SJSA1 (cell line): Measurements from ENCODE around the gene GPAT3. TPM values are rescaled to one million over a fixed set of nuclear protein-coding genes. Genes with fewer than 3 reads are reported as not detected.
A peak's percentile ranks its signal among the peaks of the same experiment; 100 is the strongest.
"Not testable (repeated sequence)": the region's sequence is repeated elsewhere in the genome, so short reads cannot be mapped to it uniquely, and the experiment has no call there.

Experiments used
- DNase-seq, 2 experiments: peaks; one replicate each; pipeline ENCODE4 v3.0.0-alpha.2; 2015 to 2020; ENCODE audit warnings: low spot score in 2 of 2, low read depth in 1 of 2
- H3K27ac ChIP-seq: fragments of 250-450 bp; sonication (Bioruptor Pico); 2 replicates; pipeline ENCODE4 v1.5.1; 2020; ENCODE audit warnings: mild to moderate bottlenecking, moderate library complexity
- H3K27me3 ChIP-seq: fragments of 250-450 bp; sonication (Bioruptor Pico); replicated peaks from 2 replicates; pipeline ENCODE4 v1.5.1; 2020; ENCODE audit warnings: mild to moderate bottlenecking, moderate library complexity
- H3K36me3 ChIP-seq: fragments of 250-450 bp; sonication (Bioruptor Pico); 2 replicates; pipeline ENCODE4 v1.5.1; 2020; ENCODE audit warnings: mild to moderate bottlenecking
- H3K4me1 ChIP-seq: fragments of 250-450 bp; sonication (Bioruptor Pico); replicated peaks from 2 replicates; pipeline ENCODE4 v1.6.1; 2021; ENCODE audit warnings: mild to moderate bottlenecking
- H3K4me3 ChIP-seq: fragments of 250-450 bp; sonication (Bioruptor Pico); 2 replicates; pipeline ENCODE4 v1.5.1; 2020; ENCODE audit warnings: mild to moderate bottlenecking
- H3K9me3 ChIP-seq: fragments of 250-450 bp; sonication (Bioruptor Pico); replicated peaks from 2 replicates; pipeline ENCODE4 v1.5.1; 2020; ENCODE audit warnings: mild to moderate bottlenecking
- total RNA-seq: library from RNA; depleted of rRNA; stranded (reverse); fragments of >200 nt; shearing (Covaris generic); gene quantifications from 2 replicates; pipeline ENCODE4 v1.2.3, GENCODE V29; 2014; rRNA removed

Gene GPAT3
- 7.0 and 8.9 TPM in 2 replicates for total RNA-seq

- H3K4me1 ChIP-seq, result peaks cover 16% of the 10 kb centered on the region
- peak; percentile 73 to 78 for DNase-seq
- no peaks in the 10 kb centered on the region for H3K27me3 ChIP-seq
- no peaks in the 10 kb centered on the region for H3K9me3 ChIP-seq
- H3K36me3 ChIP-seq, result no peaks in the 10 kb centered on the region
- H3K27ac ChIP-seq, result no peak within 1 kb of the TSS
- peak within 1 kb of the TSS; percentile 57 for H3K4me3 ChIP-seq
These were observed at the start of gene GPAT3 for GRCh38 chr4:83535520-83536361. Gene GPAT3, plus strand, starts transcription at chr4:83536108. Its CDS starts 515 bp downstream, at chr4:83536623.

- no peak for DNase-seq
- Histone ChIP-seq H3K27ac (no peak overlapping the region), H3K4me1 (peaks cover 21% of the 10 kb centered on the region), H3K9me3 (no peaks in the 10 kb centered on the region), H3K4me3 (no peak overlapping the region), H3K36me3 (0 out of 2 replicates have a peak, but pooled peaks cover 4% of the 10 kb centered on the region), H3K27me3 (no peaks in the 10 kb centered on the region)
These were observed 49.3 kb upstream of the GPAT3 start for GRCh38 chr4:83486457-83487129.

DNA sequence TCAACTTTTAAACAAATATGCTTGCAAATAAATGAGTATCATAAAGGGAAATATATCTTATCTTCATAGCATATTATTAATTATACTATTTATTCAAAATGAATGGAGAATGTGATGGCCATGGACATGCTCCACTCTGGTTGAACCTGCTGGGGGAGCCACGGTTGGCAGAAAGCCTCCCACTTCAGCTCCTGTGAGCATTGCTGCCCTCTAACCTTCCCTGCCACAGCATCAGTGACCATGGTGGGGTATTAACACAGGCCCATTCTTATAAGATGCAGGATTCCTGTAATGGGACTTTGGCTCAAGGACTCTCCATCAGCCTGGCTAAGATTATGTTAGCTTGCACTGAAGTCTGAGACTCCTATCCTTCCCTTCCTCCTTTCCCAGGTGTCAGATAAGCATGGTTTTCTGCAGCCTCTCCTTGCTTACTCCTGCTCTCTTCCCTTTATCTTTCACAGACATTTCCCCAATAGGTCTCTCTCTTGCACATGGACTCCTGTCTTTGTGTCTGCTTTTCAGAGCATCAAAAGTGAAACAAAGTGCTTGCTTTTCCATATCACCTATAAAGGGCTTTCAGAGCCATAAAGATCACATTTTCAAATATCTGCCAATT lies 46.1 kb upstream of the GPAT3 start:
- no peak overlapping the region for H3K27ac ChIP-seq
- H3K27me3 ChIP-seq, result no peaks in the 10 kb centered on the region
- no peak overlapping the region for H3K4me3 ChIP-seq
- H3K36me3 ChIP-seq, result 0 out of 2 replicates have a peak, but pooled peaks cover under 1% of the 10 kb centered on the region
- peaks cover 16% of the 10 kb centered on the region for H3K4me1 ChIP-seq
- no peaks in the 10 kb centered on the region for H3K9me3 ChIP-seq
- DNase-seq, result no peak

DNA sequence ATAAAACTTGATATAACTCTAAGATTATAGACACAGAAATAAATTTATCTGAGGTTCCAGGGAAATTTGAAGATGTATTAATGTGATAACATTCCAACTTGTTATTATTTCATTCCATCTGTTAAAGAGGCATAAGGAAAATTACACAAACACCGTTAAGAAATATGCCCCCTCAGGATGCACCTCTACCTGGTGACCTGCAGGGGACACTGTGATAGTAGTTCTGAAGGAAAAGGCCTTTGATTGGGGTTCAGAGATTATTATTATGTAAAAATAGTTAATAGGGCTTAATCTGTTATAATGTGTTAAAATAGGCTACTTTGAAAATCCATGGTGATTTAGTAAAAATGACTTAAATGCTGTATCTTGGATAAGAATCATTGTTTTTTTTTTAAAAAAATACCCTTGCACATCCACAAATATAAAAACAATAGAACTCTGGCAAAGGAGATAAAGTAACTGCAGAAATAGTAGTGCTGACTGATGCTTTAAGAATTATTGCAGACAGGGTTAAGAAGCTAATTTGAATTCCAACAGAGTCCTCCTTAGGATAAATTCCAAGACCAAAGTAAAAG lies 44.9 kb upstream of the GPAT3 start:
- H3K27ac ChIP-seq, result no peak overlapping the region
- H3K27me3 ChIP-seq, result no peaks in the 10 kb centered on the region
- peak in 1 of 2 experiments; percentile 32 for DNase-seq
- no peaks in the 10 kb centered on the region for H3K36me3 ChIP-seq
- no peaks in the 10 kb centered on the region for H3K9me3 ChIP-seq
- peaks cover 9% of the 10 kb centered on the region for H3K4me1 ChIP-seq
- no peak overlapping the region for H3K4me3 ChIP-seq

DNA sequence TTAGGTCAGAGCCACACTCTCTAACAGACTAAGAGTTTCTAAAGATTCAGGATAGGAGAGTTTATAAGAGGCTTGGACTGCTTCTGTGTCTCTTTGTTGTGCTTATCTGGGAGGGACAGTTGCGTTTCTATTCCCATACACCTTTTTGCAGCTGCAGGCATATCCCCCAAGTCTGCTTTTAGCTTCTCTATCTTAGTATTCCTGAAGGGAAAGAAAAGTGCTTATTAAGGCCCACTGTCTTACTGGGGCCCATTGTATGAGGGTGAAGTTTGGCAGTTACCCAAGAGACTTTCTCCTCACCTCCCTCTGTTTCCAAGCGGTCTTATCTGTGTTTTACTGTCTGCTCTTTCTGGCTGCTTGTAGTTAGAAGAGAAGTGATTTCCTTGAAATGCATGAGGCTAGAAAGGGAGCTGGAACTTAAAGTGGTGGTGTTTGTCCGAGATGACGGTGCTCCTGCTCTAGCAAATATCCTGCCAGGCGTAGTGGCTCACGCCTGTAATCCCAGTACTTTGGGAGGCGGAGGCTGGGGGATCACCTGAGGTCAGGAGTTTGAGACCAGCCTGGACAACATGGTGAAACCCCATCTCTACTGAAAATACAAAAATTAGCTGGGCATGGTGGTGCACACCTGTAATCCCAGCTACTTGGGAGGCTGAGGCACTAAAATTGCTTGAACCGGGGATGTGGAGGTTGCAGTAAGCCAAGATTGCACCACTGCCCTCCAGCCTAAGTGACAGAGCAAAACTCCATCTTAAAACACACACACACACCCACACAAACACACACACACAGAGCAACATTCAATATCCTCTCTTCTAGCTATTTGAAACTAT lies 39.6 kb upstream of the GPAT3 start:
- DNase-seq, H3K4me3 ChIP-seq, H3K27ac ChIP-seq, H3K9me3 ChIP-seq, H3K4me1 ChIP-seq, H3K36me3 ChIP-seq, H3K27me3 ChIP-seq: not testable (repeated sequence)

DNA sequence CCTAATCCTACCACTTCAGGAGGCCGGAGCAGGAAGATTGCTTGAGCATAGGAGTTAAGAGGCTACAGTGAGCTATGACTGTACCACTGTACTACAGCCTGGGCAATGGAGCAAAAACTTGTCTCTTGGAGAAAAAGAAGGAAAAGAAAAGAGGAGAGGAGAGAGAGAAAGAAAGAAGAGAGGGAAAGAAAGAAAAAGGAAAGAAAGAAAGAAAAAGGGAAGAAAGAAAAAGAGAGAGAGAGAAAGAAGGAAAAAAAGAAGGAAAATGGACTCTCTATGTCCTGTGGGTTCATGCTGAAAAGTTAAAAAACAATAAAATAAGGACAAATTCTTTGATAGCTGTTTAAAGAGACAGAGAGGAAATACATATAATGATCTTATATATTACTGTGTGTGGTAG lies 37.7 kb upstream of the GPAT3 start:
- Histone ChIP-seq H3K27me3 (no peaks in the 10 kb centered on the region), H3K36me3 (no peaks in the 10 kb centered on the region), H3K9me3 (no peaks in the 10 kb centered on the region), H3K4me1 (no peaks in the 10 kb centered on the region), H3K4me3 (no peak overlapping the region), H3K27ac (no peak overlapping the region)
- DNase-seq, result no peak

DNA sequence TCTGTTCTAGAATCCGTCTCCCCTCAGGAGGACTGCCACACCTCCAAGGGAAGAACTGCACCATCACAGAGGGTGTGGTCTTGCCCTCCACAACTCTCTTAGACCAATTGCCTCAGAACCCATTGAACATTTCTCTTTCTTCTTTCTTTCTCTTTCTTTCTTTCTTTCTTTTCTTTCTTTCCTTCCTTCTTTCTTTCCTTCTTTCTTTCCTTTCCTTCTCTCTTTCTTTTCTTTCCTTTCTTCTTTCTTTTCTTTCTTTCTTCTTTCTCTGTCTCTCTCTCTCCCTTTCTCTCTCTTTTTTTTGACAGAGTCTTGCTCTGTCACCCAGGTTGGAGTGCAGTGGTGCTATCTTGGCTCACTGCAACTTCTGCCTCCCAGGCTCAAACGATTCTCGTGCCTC lies 34.2 kb upstream of the GPAT3 start:
- not testable (repeated sequence) for DNase-seq, H3K36me3 ChIP-seq, H3K9me3 ChIP-seq

DNA sequence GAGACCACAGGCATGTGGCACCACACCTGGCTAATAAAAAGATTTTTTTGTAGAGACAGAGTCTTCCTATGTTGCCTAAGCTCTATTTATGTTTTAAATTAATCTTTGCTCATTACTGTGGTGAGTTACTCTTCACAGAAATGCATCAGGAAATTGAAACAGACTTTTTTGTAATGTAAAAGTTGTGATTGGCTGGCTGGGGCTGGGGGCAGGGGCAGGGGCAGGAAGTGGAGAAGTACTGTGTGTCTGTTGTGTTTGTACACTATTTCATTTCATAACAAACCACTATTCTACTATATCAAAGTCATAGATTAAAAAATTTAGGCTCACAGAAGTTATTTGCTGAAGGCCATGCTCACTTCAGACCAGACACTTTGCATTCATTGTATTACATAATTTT lies 31.9 kb upstream of the GPAT3 start:
- Histone ChIP-seq H3K9me3 (no peaks in the 10 kb centered on the region), H3K4me3 (no peak overlapping the region), H3K27ac (no peak overlapping the region), H3K4me1 (no peaks in the 10 kb centered on the region), H3K36me3 (no peaks in the 10 kb centered on the region), H3K27me3 (no peaks in the 10 kb centered on the region)
- no peak for DNase-seq

More for the DNA sequence above, 34.2 kb upstream of the GPAT3 start:
- not testable (repeated sequence) for H3K27ac ChIP-seq, H3K4me3 ChIP-seq, H3K4me1 ChIP-seq, H3K27me3 ChIP-seq

GRCh38 chr4:83504503-83504902 lies 31.4 kb upstream of the GPAT3 start:
- DNase-seq, result no peak
- H3K4me1 ChIP-seq, result no peaks in the 10 kb centered on the region
- no peaks in the 10 kb centered on the region for H3K27me3 ChIP-seq
- H3K4me3 ChIP-seq, result no peak overlapping the region
- H3K9me3 ChIP-seq, result no peaks in the 10 kb centered on the region
- H3K36me3 ChIP-seq, result no peaks in the 10 kb centered on the region
- no peak overlapping the region for H3K27ac ChIP-seq

DNA sequence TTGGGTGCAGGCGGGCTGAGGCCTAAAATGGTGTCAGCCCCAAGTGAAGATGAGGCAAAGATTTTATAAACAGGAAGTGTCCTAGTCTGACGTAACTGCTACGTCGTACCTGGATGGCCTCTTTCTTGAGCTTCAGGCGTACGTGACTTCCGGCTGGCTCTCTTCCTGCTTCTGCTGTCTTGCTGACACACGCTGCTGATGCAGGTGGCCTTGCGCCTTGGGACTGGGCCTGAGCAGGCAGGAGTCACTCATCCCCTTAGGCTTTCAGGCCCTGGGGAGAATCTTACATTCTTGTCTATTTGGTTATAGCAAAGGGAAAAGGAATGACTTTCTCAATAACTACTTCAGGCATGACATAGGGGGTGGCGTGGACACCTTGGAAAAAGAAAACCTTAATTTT lies 30.9 kb upstream of the GPAT3 start:
- no peaks in the 10 kb centered on the region for H3K36me3 ChIP-seq
- H3K4me3 ChIP-seq, result no peak overlapping the region
- no peak overlapping the region for H3K27ac ChIP-seq
- no peaks in the 10 kb centered on the region for H3K27me3 ChIP-seq
- no peaks in the 10 kb centered on the region for H3K9me3 ChIP-seq
- DNase-seq, result no peak
- H3K4me1 ChIP-seq, result no peaks in the 10 kb centered on the region

- peak; percentile 22 to 56 for DNase-seq
- not testable (repeated sequence) for H3K4me3 ChIP-seq, H3K9me3 ChIP-seq, H3K27ac ChIP-seq, H3K27me3 ChIP-seq, H3K4me1 ChIP-seq, H3K36me3 ChIP-seq
These were observed 26.7 kb upstream of the GPAT3 start for GRCh38 chr4:83509156-83509585.

DNA sequence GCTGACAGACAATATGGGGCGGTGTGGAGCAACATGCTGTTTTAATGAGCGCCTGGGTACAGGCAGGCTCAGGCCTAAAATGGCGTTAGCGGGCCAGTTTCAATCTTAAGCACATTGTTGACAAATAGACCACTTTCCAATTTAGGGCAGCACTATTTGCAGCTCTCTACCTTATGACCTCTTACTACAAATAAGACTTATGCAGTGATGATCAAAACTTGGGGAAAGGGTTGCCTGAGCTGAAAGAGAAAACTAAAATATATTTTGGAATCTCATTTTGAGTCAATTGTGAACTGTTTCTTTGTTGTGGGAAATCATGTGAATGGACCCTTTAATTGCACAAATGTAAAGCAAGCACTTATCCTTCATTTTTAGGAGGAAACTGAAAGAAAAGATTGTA lies 25.5 kb upstream of the GPAT3 start:
- Histone ChIP-seq H3K4me1 (no peaks in the 10 kb centered on the region), H3K9me3 (no peaks in the 10 kb centered on the region), H3K27ac (no peak overlapping the region), H3K27me3 (no peaks in the 10 kb centered on the region), H3K36me3 (no peaks in the 10 kb centered on the region), H3K4me3 (no peak overlapping the region)
- DNase-seq, result no peak
